ENCODE measurements around the gene LILRA2.

DNA sequence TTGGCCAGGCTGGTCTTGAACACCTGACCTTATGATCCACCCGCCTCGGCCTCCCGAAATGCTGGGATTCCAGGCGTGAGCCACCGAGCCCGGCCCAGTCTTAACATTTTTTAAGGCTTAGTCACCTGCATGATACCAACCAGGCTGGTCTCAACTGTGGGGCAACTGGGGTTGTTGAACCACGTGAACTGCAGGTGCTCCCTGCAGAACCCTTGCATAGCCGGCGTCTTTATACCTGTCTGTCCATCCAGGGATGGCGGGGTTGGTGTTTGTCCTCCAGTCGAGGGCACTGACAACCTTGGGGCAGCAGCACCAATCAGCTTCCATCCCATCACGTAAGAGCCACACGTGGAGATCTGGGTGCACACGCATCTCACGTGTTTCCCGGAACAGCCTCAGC, 24.8 kb upstream of the LILRA2 start:
- no peak for TF ChIP-seq POLR2A (IDR thresholded peaks at IDR 0.05)
- TF ChIP-seq, protein P1, sequence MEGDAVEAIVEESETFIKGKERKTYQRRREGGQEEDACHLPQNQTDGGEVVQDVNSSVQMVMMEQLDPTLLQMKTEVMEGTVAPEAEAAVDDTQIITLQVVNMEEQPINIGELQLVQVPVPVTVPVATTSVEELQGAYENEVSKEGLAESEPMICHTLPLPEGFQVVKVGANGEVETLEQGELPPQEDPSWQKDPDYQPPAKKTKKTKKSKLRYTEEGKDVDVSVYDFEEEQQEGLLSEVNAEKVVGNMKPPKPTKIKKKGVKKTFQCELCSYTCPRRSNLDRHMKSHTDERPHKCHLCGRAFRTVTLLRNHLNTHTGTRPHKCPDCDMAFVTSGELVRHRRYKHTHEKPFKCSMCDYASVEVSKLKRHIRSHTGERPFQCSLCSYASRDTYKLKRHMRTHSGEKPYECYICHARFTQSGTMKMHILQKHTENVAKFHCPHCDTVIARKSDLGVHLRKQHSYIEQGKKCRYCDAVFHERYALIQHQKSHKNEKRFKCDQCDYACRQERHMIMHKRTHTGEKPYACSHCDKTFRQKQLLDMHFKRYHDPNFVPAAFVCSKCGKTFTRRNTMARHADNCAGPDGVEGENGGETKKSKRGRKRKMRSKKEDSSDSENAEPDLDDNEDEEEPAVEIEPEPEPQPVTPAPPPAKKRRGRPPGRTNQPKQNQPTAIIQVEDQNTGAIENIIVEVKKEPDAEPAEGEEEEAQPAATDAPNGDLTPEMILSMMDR (IDR thresholded peaks at IDR 0.05): no peak
